Kidney epithelial cell (primary cell): ENCODE results near the gene TMCO1. TPM values are rescaled to one million over a fixed set of nuclear protein-coding genes. Genes with fewer than 3 reads are reported as not detected.
A peak's percentile ranks its signal among the peaks of the same experiment; 100 is the strongest.
"Not testable (repeated sequence)": the region's sequence is repeated elsewhere in the genome, so short reads cannot be mapped to it uniquely, and the experiment has no call there.

ENCODE experiments used
- DNase-seq: peaks from one replicate; pipeline ENCODE4 v3.0.0-alpha.2; 2010; ENCODE audit warnings: low read depth
- H3K27me3 ChIP-seq: 2 replicates; pipeline ENCODE4 v1.6.0; 2011; ENCODE audit warnings: low read length; ENCODE audit not compliant: control insufficient read depth, insufficient read depth
- H3K36me3 ChIP-seq: 2 replicates; pipeline ENCODE4 v1.5.1; 2011; ENCODE audit warnings: low read length; ENCODE audit not compliant: control insufficient read depth, insufficient read depth
- H3K4me3 ChIP-seq: 2 replicates; pipeline ENCODE4 v1.5.1; 2011; ENCODE audit warnings: low read depth, mild to moderate bottlenecking, control low read depth, low read length
- total RNA-seq: library from RNA; depleted of rRNA; stranded (reverse); fragments of >200 nt; gene quantifications from 2 replicates; pipeline ENCODE4 v1.2.3, GENCODE V29; 2015
- TF ChIP-seq, protein P1 (sequence below): IDR thresholded peaks from 2 replicates; pipeline ENCODE4 v1.5.1; 2011; ENCODE audit warnings: mild to moderate bottlenecking, moderate library complexity, low read length, control low read depth, inconsistent platforms; ENCODE audit not compliant: insufficient read depth, poor library complexity, severe bottlenecking

Gene TMCO1
- total RNA-seq, 1 donor from 2014 or later = 87.2 TPM

GRCh38 chr1:165737196-165737595, 31.5 kb downstream of the TMCO1 start:
- H3K4me3 ChIP-seq = no peak overlapping the region
- H3K36me3 ChIP-seq = peaks cover 1% of the 10 kb centered on the region
- TF ChIP-seq, protein P1, sequence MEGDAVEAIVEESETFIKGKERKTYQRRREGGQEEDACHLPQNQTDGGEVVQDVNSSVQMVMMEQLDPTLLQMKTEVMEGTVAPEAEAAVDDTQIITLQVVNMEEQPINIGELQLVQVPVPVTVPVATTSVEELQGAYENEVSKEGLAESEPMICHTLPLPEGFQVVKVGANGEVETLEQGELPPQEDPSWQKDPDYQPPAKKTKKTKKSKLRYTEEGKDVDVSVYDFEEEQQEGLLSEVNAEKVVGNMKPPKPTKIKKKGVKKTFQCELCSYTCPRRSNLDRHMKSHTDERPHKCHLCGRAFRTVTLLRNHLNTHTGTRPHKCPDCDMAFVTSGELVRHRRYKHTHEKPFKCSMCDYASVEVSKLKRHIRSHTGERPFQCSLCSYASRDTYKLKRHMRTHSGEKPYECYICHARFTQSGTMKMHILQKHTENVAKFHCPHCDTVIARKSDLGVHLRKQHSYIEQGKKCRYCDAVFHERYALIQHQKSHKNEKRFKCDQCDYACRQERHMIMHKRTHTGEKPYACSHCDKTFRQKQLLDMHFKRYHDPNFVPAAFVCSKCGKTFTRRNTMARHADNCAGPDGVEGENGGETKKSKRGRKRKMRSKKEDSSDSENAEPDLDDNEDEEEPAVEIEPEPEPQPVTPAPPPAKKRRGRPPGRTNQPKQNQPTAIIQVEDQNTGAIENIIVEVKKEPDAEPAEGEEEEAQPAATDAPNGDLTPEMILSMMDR = no peak
- no peaks in the 10 kb centered on the region for H3K27me3 ChIP-seq
- DNase-seq = no peak

- Histone ChIP-seq H3K27me3 (no peaks in the 10 kb centered on the region), H3K36me3 (peaks cover 1% of the 10 kb centered on the region), H3K4me3 (no peak overlapping the region)
- TF ChIP-seq, protein P1 = no peak
- no peak for DNase-seq
Observed at GRCh38 chr1:165734906-165735305, 33.8 kb downstream of the TMCO1 start.

- DNase-seq = no peak
- Histone ChIP-seq H3K4me3 (no peak overlapping the region), H3K36me3 (no peaks in the 10 kb centered on the region), H3K27me3 (no peaks in the 10 kb centered on the region)
- TF ChIP-seq, protein P1 = no peak
Observed at GRCh38 chr1:165726841-165727240, 41.8 kb downstream of the TMCO1 start.

- TF ChIP-seq, protein P1 = no peak
Observed at GRCh38 chr1:165726169-165726568, 42.5 kb downstream of the TMCO1 start.

GRCh38 chr1:165717918-165718515, 50.7 kb downstream of the TMCO1 start:
- TF ChIP-seq, protein P1 = peak; percentile 82
- H3K4me3 ChIP-seq = no peak overlapping the region
- H3K36me3 ChIP-seq = no peaks in the 10 kb centered on the region
- no peaks in the 10 kb centered on the region for H3K27me3 ChIP-seq
- no peak for DNase-seq

More at GRCh38 chr1:165726169-165726568, 42.5 kb downstream of the TMCO1 start:
- H3K36me3 ChIP-seq = no peaks in the 10 kb centered on the region
- no peak overlapping the region for H3K4me3 ChIP-seq
- H3K27me3 ChIP-seq = no peaks in the 10 kb centered on the region
- DNase-seq = no peak

DNA sequence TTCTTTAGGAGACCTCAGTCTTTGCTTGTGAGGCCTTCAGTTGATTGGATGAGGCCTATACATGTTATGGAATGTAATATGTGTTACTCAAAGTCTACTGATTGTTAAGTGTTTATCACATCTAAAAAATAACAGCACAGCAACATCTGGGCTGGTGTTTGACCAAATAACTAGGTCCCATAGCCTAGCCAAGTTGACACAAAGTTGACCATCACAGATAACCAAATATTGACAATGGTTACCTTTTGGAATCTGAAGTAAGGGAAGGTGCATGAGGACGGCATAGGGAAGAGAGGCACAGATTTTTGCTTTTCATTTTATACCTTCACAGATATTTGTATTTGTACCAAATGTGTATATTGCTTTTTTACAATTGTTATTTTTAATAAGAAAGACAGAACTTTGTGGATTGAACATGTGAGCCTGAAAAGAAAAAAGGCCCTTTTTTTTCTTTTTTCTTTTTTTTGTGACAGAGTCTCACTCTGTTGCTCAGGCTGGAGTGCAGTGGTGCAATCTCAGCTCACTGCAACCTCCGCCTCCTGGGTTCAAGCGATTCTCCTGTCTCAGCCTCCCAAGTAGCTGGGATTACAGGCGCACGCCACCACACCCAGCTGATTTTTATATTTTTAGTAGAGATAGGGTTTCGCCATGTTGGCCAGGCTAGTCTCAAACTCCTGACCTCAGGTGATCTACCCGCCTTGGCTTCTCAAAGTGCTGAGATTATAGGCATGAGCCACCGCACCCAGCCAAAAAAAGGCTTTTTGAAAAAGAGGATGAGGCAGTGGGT, 52.2 kb downstream of the TMCO1 start:
- not testable (repeated sequence) for H3K4me3 ChIP-seq, DNase-seq, H3K36me3 ChIP-seq, H3K27me3 ChIP-seq
